HG02943 (cell line): ENCODE data around the gene ATP5PF.
"Not testable (repeated sequence)": the region's sequence is repeated elsewhere in the genome, so short reads cannot be mapped to it uniquely, and the experiment has no call there.

ENCODE experiments used
- ATAC-seq: cut with Tn5 transposase; IDR thresholded peaks from one replicate; pipeline ENCODE4 v1.9.1; 2021; ENCODE audit warnings: mild to moderate bottlenecking, low read depth, moderate library complexity; ENCODE audit not compliant: unreplicated experiment

Gene ATP5PF, protein sequence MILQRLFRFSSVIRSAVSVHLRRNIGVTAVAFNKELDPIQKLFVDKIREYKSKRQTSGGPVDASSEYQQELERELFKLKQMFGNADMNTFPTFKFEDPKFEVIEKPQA

DNA sequence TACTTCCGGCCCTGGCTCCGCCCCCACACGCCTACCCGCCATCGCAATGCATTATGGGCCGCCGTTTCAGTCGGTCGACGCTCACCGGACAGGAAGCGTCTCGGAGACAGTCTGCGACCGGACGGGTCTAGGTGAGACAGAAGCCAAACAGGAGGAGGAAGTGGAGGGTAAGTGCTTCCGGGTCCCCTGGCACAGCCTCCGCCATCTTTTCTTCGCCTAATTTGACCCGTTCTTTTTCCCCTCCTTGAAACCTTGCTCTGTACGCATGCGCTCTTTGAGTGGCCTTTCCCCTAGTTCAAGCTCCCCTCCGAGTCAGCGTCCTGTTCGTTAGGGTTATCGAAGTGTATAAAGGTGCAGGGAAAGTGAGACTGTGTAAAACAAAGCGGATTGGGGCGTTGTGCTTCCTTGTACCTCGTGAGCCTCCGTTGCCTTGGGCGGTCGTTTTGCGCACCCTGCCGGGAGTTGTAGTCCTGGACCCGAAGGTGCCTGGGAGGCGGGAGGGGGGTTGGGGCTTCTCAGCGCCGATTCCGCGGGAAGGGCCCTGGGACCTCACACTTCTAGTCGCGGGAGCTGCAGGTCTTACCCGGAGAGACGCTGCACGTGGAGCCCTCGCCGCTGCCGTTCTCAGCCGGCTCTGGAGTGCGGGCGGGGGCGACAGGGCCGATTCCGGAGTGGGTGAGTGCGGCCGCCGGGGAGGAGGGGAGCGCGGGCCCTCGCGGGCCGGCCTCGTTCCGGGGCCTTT, at the start of gene ATP5PF, which contains the start of gene GABPA:
TSS of gene ATP5PF (minus strand) at position 1 of the 742 bp plus-strand sequence. CDS start 5,110 bp downstream, outside the sequence.
TSS of gene GABPA (plus strand) at position 69 of the 742 bp plus-strand sequence. CDS start 6,627 bp downstream, outside the sequence.
- peak; percentile 93 for ATAC-seq

DNA sequence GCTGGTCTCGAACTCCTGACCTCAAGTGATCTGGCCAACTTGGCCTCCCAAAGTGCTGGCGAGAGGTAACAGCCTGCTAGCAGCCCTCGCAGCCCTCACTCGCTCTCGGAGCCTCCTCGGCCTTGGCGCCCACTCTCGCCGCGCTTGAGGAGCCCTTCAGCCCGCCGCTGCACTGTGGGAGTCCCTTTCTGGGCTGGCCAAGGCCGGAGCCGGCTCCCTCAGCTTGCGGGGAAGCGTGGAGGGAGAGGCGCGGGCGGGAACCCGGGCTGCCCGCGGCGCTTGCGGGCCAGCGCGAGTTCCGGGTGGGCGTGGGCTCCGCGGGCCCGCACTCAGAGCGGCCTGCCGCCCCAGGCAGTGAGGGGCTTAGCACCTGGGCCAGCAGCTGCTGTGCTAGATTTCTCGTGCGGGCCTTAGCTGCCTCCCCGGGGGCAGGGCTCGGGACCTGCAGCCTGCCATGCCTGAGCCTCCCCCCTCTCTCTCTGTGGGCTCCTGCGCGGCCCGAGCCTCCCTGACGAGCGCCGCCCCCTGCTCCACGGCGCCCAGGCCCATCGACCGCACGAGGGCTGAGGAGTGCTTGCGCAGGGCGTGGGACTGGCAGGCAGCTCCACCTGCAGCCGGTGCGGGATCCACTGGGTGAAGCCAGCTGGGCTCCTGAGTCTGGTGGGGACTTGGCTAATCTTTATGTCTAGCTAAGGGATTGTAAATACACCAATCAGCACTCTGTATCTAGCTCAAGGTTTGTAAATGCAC, 43.6 kb upstream of the ATP5PF start:
- ATAC-seq = not testable (repeated sequence)

DNA sequence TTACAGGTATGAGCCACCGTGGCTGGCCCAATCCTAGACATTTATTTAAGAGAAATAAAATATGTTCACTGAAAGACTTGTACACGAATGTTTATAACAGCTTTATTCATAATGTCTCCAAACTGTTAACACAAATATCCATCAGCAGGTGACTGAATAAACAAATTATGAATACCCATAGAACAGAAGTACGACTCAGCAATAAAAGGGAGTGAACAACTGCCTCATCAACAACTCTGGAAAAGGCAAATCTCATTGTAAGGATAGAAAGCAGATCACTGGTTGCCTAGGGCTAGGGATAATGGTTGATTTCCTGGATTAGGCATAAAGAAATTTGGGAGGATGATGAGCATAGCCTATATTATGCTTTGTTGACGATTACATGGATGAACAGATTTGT, 41.7 kb upstream of the ATP5PF start:
- ATAC-seq = no peak

DNA sequence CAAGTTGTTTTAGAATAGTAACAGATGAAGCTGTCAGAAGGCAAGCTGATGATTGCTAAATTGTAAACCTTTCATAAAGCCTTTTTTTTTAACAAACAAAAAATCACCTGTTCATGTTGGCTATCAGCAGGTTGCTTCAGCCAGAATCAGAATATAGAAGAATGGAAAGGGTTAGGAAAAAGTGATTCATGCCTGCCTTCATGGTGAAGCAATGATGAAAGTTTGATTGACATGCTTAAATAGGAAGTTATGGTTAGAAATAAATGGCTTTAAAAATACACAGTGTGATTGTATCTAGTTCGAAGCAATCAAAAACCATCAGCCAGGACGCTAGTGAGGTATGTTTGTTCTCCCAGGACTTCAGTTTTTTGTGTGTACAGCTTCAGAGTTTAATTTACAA, 38.0 kb upstream of the ATP5PF start:
- no peak for ATAC-seq

DNA sequence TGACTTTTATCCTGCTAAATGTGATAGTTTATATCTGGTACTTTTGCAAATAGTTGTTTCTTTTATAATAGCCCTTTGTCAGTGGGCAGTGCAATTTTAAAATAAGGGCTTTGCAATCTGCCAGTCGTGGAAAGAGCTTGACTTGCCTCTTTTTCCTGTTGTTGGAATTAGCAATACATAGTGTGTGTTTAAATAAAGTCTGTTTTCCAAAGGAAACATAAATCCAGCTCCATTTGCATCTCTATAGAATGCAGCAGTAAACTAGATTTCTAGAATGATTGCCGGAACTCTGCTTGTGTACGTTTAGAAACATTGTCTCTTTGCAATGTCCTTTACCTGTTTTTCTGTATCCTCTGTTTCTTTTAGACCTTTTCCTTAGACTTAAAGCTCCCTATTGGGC, 33.2 kb upstream of the ATP5PF start:
- no peak for ATAC-seq

DNA sequence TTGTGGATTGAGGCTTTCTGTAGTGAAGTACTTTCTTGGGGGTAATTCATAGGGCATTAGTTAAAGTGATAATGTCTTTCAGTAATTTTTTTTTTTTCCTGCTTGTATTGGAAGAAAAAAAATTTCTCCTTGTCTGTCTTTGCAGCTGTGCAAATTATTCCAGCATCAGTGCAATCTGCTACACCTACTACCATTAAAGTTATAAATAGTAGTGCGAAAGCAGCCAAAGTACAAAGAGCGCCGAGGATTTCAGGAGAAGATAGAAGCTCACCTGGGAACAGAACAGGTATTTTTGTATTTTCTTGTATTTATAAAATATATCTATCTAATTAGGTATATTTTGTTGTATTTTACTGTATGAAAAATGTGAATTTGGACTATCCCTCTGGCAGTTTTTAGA, 29.4 kb upstream of the ATP5PF start:
- no peak for ATAC-seq

DNA sequence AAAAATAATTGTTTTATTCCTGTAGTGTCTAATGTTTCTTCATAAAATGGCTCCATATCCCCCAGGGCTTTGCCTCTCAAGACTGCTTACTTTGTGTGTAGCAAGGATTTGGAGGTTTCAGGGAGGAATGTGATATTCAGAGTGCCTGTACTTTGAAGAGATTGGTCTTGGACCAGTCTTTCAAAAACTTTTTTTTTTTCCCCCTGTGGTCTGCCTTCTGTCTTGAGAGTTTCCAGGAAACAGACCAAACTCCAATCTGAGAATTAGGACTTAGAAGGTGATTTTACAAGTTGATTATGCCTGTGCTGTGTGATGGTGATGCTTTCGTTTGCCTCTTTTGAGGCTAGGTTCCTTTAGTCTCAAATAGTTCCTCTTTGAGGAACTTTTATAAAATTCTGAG, 26.0 kb upstream of the ATP5PF start:
- no peak for ATAC-seq

DNA sequence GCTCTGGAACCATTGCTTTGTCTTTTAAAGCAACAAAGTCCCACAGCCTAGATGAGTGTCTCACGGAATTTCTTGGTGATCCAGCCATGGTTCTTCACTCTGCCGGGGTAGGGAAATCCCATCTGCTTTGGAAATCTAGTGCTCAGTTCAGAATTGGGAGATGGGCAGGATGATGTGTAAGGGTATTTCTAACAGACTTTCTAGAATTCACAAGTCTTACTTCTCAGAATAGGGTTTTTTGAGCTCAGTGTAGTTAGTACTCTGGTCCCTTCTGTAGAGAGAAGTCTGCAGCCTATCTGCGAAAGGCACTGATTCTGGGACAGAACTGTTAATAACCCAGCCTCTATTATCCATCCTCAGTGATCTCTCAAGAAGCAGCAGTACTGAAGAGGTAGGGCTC, 25.4 kb upstream of the ATP5PF start:
- ATAC-seq = no peak

DNA sequence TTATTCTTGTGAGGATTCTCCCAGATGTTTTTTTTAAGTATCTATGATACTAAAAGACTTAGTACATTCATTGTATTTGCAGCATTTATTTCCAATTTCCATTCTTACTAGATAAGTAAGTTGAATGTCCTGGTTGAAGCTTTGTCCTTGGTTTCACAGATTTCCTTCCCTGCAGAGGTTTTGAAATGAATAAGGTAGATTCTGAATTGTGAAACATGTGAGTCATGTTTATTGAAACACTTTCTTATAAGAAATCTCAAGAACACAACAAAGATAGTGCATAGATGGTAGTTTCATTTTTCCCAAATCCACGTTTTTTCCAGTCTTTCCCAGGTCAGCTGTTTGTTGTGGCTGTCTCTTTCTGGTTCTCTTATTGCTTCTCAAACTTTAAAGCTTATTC, 24.9 kb upstream of the ATP5PF start:
- no peak for ATAC-seq

DNA sequence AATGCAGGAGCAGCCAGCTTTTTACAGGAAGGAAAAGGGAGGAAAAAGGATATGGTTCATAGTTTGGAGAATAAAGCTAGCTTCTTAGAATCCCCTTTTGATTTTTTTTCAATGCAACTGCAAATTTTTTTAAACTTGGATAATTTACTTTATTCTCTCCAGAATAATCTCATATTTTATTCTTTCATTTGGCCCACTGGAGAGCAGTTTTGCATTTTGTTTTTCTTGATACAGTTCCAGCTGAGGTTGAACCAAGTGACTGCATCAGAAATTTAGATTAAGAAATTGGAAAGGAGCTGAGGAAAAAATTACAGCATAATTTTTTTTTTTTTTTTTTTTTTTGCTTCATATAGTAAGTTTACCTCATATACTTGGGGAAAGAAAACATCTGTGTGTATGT, 22.8 kb upstream of the ATP5PF start:
- ATAC-seq = no peak

DNA sequence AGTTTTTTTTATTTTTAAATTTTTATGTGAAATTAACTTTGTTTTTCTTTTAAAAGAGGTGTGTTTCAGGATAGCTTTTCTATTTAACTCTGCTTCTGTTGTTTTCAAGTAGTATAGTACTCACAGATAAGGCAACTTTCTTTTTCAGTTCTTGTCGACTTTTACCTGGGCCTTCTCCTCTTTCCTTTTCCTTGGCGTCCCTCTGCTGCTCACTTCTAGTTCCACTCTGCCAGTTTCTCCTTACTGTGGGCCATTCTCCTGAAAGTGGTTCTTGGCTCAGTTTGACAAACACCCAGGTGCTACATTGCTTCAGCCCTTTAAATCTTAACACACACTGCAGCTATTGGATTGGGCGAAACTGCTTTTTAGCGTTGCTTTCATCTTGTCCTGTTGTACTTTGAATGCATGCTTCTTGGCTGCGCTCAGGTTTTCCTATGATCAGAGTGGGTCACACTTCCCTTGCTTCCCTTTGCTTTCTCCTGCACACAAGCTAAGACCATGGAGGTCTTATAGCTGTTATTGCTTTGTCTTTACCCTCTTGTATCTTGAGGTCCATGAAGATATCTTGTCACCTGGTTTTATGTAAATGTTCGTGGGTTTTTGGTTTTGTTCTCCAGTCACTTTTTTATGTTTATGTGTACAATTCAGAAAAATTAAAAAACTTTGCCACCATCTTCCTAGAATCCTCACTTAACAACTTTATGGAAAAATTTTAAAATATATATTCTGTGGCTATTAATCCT, 21.7 kb upstream of the ATP5PF start:
- no peak for ATAC-seq

DNA sequence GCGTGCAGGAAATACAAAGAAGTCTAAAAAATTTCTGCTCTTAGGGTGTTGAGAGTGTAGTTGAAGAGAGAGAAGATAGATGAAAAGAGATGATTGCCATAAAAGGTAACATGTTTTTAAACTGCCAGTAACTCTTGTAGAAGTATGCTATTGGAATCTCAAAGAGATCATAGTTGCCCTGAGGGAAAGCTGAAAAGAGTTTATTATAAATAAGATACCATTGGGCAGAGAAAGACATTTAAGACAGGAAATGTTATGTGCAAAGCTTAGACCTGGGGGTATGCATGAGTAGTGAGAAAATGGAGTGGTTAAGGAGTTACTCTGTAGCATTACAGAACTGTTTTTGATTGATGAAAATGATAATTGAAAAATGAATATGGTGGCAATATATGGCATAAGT, 17.7 kb upstream of the ATP5PF start:
- no peak for ATAC-seq

DNA sequence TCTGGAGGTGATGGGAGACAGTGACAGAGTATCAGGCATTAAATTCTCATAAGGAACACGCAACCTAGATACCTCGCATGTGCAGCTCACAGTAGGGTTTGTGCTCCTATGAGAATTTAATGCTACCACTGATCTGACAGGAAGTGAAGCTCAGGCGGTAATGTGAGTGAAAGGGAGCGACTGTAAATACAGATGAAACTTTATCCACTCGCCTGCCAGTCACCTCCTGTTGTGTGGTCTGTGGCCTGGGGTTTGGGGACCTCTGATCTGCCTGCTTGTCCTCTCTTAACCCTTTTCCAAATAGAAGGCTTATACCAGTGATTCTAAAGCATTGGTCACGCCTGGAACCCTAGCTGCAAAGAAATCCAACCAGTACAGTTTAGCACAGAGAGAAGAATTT, 15.4 kb upstream of the ATP5PF start:
- ATAC-seq = no peak

DNA sequence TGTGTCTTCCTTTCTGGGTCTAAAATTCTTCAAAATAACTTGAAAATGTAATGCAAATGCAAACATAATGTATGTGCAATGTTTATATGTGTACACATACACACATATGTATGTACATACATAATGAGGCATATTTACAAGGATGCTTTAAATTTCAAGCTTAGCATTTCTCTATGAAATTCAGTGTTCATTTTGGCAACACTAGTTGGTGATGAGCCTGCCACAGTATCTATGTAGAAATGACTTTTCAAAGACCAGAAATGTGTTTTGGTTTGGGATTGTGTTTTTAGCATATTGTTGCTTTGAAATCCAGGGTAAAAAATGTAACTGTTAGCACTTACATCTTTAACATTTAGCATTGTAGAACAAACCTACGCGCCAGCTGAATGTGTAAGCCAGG, 10.2 kb upstream of the ATP5PF start:
- ATAC-seq = no peak

DNA sequence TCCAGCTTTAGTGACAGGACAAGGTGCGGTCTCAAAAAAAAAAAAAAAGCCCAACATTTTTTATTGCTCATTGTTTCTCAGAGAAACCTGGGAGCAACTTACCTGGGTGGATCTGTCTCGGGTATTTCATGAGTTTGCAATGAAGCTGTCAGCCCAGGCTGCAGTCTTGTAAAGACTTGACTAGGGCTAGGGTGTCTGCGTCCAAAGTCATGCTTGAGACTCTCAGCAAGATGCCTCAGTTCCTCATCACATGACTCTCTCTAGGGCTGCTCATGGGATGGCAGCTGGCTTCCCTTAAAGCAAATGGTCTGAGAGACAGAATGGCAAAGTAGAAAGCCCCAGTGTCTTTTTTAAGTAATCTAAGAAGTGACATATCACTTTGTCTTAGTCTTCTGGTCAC, 8.2 kb upstream of the ATP5PF start:
- ATAC-seq = no peak

DNA sequence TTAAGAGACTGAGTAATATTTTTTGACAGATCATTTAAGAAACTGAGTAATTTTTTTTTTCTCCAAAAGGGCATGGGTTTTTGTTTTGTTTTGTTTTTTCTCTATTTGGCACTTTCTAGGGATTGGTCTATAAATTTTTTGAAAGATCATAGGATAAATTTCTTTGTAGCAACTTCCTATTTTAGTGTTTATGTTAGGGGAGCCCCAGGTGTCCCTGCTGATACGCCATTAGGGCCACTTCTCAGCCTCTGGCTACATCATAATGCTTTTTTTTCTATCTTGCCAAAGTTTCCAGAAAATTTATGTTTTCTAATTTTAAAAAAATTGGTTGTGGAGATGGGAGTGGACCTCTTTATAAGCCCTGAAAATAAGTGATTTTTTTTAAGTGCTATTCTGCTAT, 2.7 kb upstream of the ATP5PF start:
- ATAC-seq = no peak

DNA sequence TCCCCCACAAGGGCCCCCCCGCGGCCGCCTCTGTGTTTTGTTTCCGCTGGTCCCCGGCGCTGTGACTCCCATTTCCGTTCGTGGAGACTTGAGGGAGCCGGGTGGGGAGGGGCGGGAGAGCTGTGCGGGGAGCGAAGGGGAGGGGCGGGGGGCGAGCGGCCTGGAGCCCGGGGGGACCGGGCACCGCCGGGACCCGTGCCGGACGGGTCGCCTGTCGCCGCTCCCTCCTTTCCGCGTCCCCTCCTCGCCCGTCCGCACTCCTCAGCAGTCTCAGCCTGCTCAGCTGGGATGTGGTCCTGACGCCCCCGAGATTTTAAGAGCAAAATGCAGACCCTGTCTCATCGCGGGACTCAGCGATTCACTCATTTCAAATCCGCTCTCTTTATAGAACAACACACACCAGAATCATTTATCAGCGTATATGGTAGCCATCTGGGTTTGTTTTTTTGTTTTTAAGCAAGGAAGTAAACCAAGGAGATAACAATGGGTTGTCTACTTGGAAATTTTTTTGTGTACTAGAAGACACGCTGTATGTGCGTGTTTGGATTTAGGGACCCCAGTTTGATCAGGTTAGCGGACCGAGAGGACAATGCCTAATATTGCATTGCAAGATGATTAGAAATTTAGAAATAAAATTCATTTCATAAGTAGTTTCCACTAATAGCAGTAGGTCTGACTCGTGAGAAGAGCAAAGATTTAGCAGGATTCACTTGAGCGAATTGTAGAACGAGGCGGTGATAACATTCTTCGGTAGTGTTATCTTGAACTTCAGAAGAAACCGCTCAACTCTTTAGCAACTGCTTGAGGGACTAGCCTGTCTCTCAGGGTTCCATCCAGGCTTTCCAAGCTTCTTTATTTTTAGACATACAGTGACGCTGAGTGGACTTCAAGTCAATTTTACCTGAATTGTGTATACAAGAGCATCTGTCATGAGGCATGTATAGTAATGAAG, 1.2 kb upstream of the ATP5PF start:
- ATAC-seq = peak; percentile 7

DNA sequence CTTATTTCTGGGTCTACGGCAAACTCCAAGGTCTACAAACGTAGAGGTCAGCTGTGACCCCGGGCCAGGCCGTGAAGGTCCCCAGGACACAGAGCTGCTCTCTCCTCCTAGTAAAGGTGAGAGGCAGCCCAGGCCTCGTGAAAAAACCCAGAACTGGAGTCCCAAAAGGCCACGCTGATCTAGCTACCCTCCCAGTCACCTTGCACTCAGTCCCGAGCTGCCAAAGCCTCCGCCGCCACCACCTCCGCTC, 125 bp downstream of the ATP5PF start:
- ATAC-seq = no peak

DNA sequence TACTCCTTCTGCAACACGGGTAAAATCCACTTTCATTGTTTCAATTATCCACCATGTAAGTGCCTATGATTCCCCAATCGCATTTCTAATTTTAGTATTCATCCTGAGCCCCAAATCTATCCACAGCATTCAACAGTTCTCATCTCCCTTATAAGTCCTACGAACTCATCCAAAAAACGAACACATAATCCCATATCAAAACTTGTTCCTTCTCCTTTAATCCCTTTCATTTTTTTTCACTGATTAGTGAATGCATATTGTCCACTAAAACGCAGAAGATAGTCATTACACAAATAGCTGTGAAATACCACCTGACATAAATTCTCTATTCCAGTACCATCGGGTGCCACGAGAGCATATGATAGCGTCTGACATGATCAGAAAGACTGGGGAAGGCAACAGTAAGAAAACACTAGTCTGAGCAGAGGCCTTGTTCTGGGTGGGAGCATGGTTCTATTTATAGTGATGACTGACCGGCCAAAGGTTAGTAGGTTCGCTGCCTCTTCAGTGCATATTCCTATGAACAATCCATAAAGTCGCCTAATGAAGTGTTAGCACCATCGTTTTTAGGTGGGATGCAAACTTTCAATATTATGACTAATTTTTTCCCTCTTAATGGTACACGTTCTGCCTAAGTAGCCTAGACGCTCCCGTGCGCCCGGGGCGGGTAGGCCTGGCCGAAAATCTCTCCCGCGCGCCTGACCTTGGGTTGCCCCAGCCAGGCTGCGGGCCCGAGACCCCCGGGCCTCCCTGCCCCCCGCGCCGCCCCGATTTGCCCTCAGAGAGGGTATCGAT, 648 bp downstream of the ATP5PF start:
- peak; percentile 7 for ATAC-seq
